Fibroblast of pulmonary artery (primary cell): ENCODE results near the gene GOLGA8H.
"Not testable (repeated sequence)": the region's sequence is repeated elsewhere in the genome, so short reads cannot be mapped to it uniquely, and the experiment has no call there.

Experiments used
- DNase-seq: peaks from one replicate; pipeline ENCODE4 v3.0.0-alpha.2; 2010; ENCODE audit warnings: low read depth
- H3K4me3 ChIP-seq: replicated peaks from 2 replicates; pipeline ENCODE4 v1.5.1; 2011; ENCODE audit warnings: low read depth, mild to moderate bottlenecking, control low read depth, low read length, moderate library complexity
- CTCF ChIP-seq: IDR thresholded peaks from 2 replicates; pipeline ENCODE4 v1.5.1; 2011; ENCODE audit warnings: mild to moderate bottlenecking, control low read depth, low read length, inconsistent platforms; ENCODE audit errors: missing control alignments

GOLGA8H gene

GRCh38 chr15:30661154-30661553, 57.3 kb downstream of the GOLGA8H start:
- DNase-seq, result peak; percentile 44
- TF ChIP-seq CTCF, result peak; percentile 41
- not testable (repeated sequence) for H3K4me3 ChIP-seq
